Measurements from ENCODE around the gene OBP2B. TPM values are rescaled to one million over a fixed set of nuclear protein-coding genes. Genes with fewer than 3 reads are reported as not detected.

Gene OBP2B
- total RNA-seq, 1 experiment from 2014 or later = not detected

GRCh38 chr9:133239533-133240090, 30.6 kb upstream of the OBP2B start:
- ChIA-PET POLR2A (no interaction called here), CTCF (interaction anchor here (0.6 kb wide), 3 partner anchors 38 to 54 kb away, joined by 3 to 5 read pairs (median 4); no protein-coding TSS in a partner anchor)
- BruUV-seq (replicated peaks) = no TSS peak
- ATAC-seq = no peak
- no peaks in the 10 kb centered on the region for H3K36me3 ChIP-seq (ENCODE audit: control insufficient read depth, insufficient read depth, low read length)
- intact Hi-C loops (cut with micrococcal nuclease; ENCODE audit: unreplicated experiment) (no loop called here), in situ Hi-C loops (cut with HindIII; ENCODE audit: low pct_unique_long_range_greater_than_20kb, low sequenced_read_pairs) (no loop called here)
- H3K27me3 ChIP-seq (ENCODE audit: control insufficient read depth, insufficient read depth, low read length) = no peaks in the 10 kb centered on the region
- peak overlapping the region; percentile 74 for H3K27ac ChIP-seq (ENCODE audit: low read length)
- H3K4me3 ChIP-seq (ENCODE audit: low read depth in 2 of 2, low read length in 2 of 2) = peak overlapping the region; percentile 43 to 67
- TF ChIP-seq TCF7L2 (IDR thresholded peaks at IDR 0.05; ENCODE audit: low read depth, low read length) = no peak
- TF ChIP-seq SIN3A (IDR thresholded peaks at IDR 0.05; ENCODE audit: borderline replicate concordance, insufficient read depth, low read depth, low read length) = no peak
- TF ChIP-seq, protein P1, sequence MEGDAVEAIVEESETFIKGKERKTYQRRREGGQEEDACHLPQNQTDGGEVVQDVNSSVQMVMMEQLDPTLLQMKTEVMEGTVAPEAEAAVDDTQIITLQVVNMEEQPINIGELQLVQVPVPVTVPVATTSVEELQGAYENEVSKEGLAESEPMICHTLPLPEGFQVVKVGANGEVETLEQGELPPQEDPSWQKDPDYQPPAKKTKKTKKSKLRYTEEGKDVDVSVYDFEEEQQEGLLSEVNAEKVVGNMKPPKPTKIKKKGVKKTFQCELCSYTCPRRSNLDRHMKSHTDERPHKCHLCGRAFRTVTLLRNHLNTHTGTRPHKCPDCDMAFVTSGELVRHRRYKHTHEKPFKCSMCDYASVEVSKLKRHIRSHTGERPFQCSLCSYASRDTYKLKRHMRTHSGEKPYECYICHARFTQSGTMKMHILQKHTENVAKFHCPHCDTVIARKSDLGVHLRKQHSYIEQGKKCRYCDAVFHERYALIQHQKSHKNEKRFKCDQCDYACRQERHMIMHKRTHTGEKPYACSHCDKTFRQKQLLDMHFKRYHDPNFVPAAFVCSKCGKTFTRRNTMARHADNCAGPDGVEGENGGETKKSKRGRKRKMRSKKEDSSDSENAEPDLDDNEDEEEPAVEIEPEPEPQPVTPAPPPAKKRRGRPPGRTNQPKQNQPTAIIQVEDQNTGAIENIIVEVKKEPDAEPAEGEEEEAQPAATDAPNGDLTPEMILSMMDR (IDR thresholded peaks at IDR 0.05) = no peak
- TF ChIP-seq POLR2AphosphoS5 (IDR thresholded peaks at IDR 0.05; ENCODE audit: low read depth, low read length) = no peak
- TF ChIP-seq, protein P2, sequence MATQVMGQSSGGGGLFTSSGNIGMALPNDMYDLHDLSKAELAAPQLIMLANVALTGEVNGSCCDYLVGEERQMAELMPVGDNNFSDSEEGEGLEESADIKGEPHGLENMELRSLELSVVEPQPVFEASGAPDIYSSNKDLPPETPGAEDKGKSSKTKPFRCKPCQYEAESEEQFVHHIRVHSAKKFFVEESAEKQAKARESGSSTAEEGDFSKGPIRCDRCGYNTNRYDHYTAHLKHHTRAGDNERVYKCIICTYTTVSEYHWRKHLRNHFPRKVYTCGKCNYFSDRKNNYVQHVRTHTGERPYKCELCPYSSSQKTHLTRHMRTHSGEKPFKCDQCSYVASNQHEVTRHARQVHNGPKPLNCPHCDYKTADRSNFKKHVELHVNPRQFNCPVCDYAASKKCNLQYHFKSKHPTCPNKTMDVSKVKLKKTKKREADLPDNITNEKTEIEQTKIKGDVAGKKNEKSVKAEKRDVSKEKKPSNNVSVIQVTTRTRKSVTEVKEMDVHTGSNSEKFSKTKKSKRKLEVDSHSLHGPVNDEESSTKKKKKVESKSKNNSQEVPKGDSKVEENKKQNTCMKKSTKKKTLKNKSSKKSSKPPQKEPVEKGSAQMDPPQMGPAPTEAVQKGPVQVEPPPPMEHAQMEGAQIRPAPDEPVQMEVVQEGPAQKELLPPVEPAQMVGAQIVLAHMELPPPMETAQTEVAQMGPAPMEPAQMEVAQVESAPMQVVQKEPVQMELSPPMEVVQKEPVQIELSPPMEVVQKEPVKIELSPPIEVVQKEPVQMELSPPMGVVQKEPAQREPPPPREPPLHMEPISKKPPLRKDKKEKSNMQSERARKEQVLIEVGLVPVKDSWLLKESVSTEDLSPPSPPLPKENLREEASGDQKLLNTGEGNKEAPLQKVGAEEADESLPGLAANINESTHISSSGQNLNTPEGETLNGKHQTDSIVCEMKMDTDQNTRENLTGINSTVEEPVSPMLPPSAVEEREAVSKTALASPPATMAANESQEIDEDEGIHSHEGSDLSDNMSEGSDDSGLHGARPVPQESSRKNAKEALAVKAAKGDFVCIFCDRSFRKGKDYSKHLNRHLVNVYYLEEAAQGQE (IDR thresholded peaks at IDR 0.05; ENCODE audit: insufficient read depth in 1 of 2, low read depth in 2 of 2, low read length in 1 of 2) = no peak
- no peak for DNase-seq (ENCODE audit: low read depth, low spot score)
- no peaks in the 10 kb centered on the region for H3K4me1 ChIP-seq (ENCODE audit: control insufficient read depth, insufficient read depth, low read length)
- no peaks in the 10 kb centered on the region for H3K9me3 ChIP-seq (ENCODE audit: control insufficient read depth, insufficient read depth, low read depth, low read length)

DNA sequence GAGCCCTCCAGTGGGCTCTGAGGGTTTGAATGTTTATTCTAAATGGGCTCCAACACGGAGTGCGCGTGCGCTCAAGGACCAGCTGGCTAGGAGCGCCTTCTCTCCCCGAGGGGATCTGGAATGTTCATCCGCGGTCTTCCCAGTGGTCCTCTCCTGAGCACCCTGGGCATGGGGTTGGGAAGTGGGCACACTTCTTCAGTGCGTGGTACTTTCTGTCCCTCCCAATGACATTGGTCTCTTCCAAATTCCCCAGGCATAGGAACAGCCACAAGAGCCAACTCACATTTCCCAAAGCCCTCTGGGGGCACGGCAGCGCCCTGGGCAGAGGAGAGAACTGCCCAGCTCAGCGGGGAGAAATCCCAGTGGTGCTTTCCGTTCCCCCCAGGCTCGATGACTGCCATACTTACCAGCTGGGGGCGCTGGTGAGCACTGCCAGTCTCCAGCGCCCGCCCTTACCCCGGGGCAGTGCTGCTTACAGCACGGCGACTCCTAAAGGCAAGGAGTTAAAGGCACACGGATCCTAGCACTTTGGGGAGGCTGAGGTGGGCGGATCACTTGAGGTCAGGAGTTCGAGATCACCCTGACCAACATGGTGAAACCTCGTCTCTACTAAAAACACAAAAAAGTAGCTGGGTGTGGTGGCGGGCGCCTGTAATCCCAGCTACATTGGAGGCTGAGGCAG, 29.9 kb upstream of the OBP2B start:
- CTCF ChIA-PET = interaction anchor here (0.5 to 1.7 kb wide), 6 partner anchors 19 to 54 kb away, joined by 3 to 7 read pairs (median 4); no protein-coding TSS in a partner anchor
- no peaks in the 10 kb centered on the region for H3K4me1 ChIP-seq (ENCODE audit: control insufficient read depth, insufficient read depth, low read length)
- H3K9me3 ChIP-seq (ENCODE audit: control insufficient read depth, insufficient read depth, low read depth, low read length) = no peaks in the 10 kb centered on the region
- POLR2A ChIA-PET = no interaction called here
- DNase-seq (ENCODE audit: low read depth, low spot score) (peak; percentile 35), ATAC-seq (peak; percentile 87)
- peak overlapping the region; percentile 43 to 67 for H3K4me3 ChIP-seq (ENCODE audit: low read depth in 2 of 2, low read length in 2 of 2)
- peak overlapping the region; percentile 74 for H3K27ac ChIP-seq (ENCODE audit: low read length)
- in situ Hi-C loops (cut with HindIII; ENCODE audit: low pct_unique_long_range_greater_than_20kb, low sequenced_read_pairs) (no loop called here), intact Hi-C loops (cut with micrococcal nuclease; ENCODE audit: unreplicated experiment) (no loop called here)
- no peaks in the 10 kb centered on the region for H3K27me3 ChIP-seq (ENCODE audit: control insufficient read depth, insufficient read depth, low read length)
- TF ChIP-seq POLR2AphosphoS5 (IDR thresholded peaks at IDR 0.05; ENCODE audit: low read depth, low read length) = no peak
- TF ChIP-seq, protein P2 (IDR thresholded peaks at IDR 0.05; ENCODE audit: insufficient read depth in 1 of 2, low read depth in 2 of 2, low read length in 1 of 2) = no peak
- TF ChIP-seq, protein P1 (IDR thresholded peaks at IDR 0.05) = peak; percentile 95
- no TSS peak for BruUV-seq (replicated peaks)
- H3K36me3 ChIP-seq (ENCODE audit: control insufficient read depth, insufficient read depth, low read length) = no peaks in the 10 kb centered on the region

All from Panc1 (cell line).